ENCODE data around the gene C22orf31. TPM values are rescaled to one million over a fixed set of nuclear protein-coding genes. Genes with fewer than 3 reads are reported as not detected.
A peak's percentile ranks its signal among the peaks of the same experiment; 100 is the strongest.
"Not testable (repeated sequence)": the region's sequence is repeated elsewhere in the genome, so short reads cannot be mapped to it uniquely, and the experiment has no call there.

Gene C22orf31
- total RNA-seq, 1 experiment from 2014 or later: not detected

DNA sequence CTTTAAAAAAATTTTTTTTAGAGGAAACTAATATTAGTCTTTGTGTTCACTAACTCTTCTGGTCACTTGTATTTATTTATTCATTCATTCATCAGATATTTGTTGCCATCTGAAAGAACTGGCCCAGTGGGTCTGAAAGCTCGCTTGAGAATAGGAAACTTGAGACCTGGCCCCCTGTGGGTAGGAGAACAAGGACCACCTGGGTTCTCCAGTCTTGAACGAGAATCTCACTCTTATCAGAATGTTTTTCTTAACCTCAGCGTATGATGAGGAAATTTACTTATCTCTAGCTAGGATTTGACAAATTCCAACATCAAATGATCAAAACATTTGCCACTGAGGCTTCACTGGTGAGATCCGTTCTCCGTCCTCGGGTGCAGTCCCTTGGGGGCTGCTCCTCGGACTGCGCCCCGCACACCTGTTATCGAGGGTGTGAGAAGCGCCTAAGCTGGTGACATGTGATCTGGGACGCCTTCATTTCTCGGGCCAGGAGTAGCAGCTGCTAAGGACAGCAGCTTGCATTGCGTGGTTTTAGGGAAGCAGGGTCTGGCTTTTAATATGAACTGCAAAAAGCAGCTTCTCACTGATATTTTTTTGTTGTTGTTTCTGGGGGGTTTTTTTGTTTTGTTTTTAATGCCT is 6.3 kb downstream of the C22orf31 start:
- DNase-seq (ENCODE audit: low read depth): peak; percentile 74

DNA sequence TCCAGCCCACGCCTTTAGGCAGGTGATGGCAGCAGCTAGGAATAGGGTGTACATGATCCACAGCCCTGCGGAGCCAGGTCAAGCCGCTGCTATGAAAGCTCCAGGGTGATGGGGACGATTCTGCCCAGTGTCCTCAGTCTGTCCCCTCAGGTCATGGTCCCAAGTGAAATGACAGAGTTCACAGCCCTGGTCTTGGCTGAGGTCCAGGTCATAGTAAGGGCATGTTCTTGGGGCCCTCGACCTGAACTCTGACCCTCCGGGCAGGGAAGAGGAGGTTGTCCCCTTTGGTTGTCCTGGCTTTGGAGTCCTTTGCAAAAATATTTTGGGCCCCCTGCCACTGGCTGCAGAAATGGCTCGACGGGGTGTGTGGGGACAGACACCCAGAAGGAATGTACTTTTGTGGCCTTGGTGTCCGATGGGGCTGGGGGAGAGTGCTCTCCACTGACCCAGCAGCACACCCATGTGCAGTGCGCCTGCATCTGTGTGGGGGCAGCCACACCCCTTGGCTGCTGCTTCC is 7.3 kb downstream of the C22orf31 start:
- no peak for DNase-seq (ENCODE audit: low read depth)

DNA sequence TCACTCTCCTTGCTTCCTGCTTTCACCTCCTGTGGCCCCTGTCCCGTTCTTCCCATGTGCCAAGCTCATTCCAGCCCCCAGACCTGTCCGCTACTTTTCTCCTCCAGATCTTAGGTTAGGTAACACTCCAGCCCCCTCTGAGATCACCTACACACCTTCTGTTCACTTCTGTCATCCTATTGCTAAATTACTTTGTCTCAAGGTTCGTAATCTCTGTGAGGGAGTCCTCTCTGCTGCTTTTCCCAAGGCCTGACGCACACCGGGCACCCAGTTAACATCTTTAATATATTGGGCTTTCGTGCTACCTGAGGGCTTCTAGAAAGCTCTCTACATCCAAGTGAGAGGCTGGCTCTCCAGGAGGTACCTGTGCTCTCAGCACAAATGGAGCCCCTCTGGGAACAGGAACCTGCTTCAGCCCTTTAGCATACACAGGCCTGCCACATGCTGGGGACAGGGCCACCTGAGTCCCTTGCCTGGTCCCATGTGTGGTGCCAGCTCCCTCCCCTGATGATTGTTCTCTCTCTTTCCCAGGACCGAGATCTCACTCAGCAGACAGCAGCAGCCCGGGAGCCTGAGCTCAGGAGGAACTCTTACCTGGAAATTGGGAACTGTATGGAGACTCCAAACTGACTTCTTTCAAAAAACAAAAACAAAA is 8.5 kb downstream of the C22orf31 start:
- no peak for DNase-seq (ENCODE audit: low read depth)

DNA sequence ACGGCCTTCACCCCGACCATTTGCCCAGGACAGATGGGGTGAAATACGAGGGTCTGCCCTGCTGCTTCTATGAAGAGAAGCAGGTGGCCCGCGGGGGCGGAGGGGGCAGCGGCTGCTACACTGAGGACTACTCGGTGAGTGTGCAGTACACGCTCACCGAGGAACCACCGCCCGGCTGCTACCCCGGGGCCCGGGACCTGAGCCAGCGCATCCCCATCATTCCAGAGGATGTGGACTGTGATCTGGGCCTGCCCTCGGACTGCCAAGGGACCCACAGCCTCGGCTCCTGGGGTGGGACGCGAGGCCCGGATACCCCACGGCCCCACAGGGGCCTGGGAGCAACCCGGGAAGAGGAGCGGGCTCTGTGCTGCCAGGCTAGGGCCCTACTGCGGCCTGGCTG is 11.2 kb downstream of the C22orf31 start:
- no peak for DNase-seq (ENCODE audit: low read depth)

DNA sequence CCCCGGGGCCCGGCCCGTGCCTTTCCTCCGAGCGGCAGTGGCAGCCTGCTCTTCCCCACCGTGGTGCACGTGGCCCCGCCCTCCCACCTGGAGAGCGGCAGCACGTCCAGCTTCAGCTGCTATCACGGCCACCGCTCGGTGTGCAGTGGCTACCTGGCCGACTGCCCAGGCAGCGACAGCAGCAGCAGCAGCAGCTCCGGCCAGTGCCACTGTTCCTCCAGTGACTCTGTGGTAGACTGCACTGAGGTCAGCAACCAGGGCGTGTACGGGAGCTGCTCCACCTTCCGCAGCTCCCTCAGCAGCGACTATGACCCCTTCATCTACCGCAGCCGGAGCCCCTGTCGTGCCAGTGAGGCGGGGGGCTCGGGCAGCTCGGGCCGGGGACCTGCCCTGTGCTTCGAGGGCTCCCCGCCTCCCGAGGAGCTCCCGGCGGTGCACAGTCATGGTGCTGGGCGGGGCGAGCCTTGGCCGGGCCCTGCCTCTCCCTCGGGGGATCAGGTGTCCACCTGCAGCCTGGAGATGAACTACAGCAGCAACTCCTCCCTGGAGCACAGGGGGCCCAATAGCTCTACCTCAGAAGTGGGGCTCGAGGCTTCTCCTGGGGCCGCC is 11.9 kb downstream of the C22orf31 start:
- DNase-seq (ENCODE audit: low read depth): no peak

DNA sequence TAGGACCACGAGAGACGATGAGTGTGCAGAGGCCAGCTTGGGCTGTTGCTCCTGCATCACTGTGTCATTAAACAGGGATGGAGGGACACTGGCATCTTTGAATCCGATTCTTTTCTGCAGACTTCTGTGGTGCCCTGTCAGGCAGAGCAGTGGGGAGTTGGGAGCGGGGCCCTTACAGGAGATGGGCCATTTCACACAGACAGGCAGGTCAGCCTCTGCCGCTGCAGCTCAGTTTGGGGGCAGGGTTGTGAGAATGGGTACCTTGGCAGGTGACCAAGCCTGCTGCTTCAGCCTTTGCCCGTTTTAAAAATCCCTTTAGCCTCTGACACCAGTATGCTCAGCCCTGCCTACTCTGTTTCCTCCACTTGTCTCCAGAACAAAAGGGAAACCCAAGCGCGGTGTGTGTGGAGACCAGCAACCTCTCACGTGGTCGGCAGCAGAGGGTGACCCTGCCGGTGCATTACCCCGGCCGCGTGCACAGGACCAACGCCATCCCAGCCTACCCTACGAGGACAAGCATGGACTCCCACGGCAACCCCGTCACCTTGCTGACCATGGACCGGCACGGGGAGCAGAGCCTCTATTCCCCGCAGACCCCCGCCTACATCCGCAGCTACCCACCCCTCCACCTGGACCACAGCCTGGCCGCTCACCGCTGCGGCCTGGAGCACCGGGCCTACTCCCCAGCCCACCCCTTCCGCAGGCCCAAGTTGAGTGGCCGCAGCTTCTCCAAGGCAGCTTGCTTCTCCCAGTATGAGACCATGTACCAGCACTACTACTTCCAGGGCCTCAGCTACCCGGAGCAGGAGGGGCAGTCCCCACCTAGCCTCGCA is 12.6 kb downstream of the C22orf31 start:
- no peak for DNase-seq (ENCODE audit: low read depth)

DNA sequence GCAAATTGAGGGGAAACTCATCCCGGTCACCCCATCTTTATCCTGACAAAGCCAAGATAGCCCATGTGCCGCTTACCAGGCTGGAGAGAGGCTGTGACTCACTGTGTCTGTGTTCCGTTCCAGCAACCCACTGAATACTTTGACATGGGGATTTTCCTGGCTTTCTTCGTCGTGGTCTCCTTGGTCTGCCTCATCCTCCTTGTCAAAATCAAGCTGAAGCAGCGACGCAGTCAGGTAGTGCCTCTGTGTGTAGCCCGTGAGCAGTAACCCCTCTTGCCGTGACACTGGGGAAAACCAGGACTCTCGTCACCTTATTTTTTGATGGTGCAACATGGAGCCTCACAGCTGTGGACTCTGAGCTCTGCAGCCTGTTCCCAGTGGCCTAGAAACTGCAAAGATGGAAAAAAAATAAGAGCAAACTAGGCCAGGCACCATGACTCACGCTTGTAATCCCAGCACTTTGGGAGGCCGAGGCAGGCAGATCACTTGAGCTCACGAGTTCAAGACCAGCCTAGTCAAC is 16.9 kb downstream of the C22orf31 start:
- peak; percentile 84 for DNase-seq (ENCODE audit: low read depth)

DNA sequence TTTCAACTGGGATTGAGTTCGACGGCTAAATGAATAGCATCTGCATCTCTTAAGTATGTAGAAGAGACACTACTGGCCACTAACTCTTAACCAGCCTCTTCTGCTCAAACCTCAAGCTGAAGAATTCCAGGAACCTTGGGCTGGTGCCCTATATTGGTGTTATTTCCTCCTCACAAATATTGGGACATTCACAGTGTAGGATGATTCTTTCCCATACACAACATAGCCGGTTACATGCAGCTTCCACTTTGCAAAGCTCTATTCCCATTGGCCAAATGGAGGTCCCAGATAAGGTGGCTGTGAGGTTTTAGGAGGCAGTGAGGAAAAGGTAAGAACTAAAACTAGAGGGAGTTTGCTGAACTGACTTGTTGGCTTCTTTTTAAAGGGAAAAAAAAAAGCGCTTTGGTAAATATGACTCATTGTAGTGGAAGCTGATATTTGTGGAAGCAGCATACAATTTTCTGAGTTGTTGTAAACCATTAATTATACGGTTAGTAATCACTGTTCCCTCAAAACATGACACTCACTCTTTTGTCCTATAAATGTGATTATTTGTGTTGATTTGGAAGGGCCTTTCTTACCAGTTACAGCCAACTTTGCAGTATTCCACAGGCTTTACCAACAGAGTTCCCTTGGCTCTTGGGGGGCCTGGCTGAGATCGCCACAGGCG is 17.6 kb downstream of the C22orf31 start:
- DNase-seq (ENCODE audit: low read depth): peak; percentile 61

DNA sequence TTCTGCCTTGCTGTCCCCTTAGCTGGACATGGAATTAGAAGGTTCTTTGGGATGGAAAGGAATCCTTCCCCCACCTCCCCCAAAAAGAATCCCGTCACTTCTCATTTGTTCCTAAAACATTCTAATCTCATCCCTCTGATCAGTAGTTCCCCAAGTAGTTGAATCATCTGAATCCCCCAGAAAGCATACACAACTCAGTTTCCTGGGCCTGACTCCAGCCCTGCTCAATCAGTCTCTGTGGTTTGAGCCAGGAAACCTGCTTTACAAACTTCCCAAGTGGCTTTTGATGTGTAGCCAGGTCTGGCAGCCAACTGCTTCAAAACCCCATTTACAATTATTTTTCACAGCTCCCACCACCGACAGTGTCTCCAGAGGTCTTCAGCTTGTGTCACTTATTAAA is 20.2 kb downstream of the C22orf31 start:
- DNase-seq (ENCODE audit: low read depth): no peak

DNA sequence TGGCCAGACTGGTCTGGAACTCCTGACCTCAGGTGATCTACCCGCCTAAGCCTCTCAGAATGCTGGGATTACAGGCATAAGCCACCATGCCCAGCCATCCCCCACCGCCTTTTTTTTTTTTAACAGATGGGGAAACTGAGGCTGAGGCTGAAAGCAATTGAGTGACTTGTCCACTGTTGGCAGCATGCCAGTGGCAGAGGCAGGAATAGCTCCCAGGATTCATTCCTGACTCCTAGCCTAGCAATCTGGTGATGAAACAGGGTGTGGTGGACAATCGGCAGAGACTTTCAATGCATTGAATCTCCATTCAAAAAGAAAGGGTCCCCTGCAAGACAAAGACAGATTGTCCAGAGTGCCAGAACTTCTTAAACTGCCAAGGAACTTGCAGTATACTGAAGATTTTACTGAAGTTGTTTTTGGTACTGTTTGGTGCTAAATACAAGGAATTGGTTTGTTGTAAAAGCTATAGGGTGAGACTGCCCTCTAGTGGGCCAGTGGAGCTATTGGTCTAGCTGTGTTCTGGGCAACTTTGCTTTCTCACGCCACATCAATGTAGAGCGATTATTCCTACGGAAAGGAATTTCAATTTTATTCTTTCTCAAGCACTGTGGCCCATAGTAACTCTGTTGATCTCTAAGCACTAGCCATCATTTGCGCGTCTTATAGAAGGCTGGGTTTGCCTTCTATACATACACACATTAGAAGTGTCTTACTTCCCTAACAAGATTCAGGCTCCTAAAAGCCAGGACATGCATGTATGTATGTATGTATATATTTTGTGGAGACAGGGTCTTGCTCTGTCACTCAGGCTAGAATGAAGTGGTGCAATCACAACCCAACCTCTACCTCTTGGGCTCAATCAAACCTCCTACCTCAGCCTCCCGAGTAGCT is 21.0 kb downstream of the C22orf31 start:
- peak; percentile 80 for DNase-seq (ENCODE audit: low read depth)

DNA sequence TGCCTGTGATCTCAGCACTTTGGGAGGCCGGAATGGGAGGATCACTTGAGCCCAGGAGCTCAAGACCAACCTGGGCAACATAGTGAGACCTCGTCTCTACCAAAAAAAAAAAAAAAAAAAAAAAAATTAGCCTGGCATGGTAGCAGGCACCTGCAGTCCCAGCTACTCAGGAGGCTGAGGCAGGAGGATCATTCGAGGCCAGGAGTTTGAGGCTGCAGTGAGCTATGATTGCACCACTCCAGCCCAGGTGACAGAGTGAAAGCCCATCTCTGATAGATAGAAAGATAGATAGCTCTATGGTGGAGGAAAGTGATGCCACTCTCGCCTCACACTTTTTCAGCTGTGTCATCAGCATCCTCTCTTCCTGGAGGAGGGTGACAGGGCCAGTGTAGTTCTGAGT is 21.9 kb downstream of the C22orf31 start:
- not testable (repeated sequence) for DNase-seq (ENCODE audit: low read depth)

DNA sequence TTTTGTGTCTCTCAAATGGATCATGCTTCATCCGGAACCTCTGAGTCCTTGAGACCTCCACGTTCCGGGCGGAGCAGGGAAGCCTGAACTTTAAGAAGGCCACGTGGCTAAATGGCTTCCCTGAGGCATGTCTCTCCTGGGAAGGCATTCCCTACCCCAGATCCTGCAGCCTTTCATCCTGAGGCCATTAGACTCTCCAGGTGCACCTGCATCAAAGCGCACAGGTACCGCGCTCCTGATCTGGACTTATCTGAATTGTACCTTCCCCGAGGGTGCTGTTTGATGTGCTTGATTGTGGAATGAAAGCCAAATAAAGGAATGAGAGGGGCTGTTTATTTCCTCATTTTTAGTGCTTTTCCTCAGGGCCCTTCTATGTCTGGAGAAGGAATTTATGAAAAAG is 22.5 kb downstream of the C22orf31 start:
- DNase-seq (ENCODE audit: low read depth): no peak

DNA sequence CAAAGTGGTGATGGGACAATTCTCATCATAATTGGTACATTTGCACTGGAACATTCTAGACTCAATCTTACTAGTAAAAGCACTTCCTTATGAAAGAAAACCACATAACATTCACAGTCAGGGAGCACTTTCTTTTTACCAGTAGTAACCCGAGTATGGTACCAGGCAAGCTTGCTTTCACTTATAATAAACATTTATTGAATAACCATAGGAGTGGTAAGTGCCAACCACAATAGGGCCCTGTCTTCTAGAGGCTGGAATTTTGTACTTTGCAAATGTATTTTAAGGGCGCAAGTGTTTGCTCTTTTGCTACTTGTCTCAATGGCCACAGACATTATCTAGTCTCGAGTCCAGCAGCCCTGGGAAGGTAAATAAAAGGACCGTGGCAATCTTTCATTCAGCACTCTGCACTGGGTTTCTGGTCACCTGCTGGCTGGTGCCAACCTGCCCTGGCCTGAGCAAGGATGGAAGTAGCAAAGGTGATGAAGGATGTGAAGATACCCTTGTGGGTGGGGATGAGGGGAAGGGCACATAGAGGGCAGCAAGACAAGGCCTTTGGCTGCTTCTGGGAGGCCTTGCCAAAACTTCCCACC is 24.2 kb downstream of the C22orf31 start:
- DNase-seq (ENCODE audit: low read depth): no peak

DNA sequence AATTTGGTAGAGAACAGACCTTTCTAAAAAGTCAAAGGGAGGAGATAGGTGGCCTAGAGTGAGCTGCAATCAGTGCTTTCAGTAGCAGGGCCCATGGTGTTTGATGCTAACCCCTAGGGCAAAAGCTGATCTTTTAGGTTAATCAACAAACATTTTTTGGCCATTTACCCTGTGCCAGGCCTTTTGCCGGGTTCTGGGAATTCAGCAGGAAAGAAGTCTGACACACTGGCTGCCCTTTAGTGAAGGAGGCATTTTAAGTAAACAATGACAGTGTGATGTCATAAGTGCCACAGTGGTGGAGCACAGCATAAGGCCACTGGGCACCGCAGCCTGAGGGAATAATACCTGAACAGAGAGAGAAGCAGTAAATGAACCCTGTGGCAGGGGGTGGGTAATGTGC is 29.0 kb downstream of the C22orf31 start:
- DNase-seq (ENCODE audit: low read depth): peak; percentile 19

DNA sequence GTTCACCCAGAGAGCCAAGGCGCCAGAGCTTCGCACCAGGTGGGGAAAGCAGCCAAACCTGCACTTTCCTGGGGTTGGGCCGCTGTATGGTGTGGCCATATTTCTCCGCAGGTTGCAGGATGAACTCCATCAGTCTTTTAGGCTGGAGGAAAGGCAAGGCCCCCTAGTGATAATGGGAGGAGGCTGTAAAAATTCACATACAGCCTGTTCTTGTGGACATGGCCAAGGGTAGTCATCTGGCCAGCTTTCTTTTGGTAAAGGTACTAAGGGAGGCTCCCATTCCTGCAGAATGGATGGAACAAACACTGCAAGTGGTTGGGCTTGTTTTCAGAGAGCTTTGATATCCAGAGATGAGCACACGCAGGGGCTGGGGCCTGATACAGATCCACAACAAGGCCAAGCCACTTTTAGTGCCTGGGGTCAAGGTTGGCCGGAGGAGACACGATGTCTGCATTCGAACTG is 29.6 kb downstream of the C22orf31 start:
- DNase-seq (ENCODE audit: low read depth): peak; percentile 45

DNA sequence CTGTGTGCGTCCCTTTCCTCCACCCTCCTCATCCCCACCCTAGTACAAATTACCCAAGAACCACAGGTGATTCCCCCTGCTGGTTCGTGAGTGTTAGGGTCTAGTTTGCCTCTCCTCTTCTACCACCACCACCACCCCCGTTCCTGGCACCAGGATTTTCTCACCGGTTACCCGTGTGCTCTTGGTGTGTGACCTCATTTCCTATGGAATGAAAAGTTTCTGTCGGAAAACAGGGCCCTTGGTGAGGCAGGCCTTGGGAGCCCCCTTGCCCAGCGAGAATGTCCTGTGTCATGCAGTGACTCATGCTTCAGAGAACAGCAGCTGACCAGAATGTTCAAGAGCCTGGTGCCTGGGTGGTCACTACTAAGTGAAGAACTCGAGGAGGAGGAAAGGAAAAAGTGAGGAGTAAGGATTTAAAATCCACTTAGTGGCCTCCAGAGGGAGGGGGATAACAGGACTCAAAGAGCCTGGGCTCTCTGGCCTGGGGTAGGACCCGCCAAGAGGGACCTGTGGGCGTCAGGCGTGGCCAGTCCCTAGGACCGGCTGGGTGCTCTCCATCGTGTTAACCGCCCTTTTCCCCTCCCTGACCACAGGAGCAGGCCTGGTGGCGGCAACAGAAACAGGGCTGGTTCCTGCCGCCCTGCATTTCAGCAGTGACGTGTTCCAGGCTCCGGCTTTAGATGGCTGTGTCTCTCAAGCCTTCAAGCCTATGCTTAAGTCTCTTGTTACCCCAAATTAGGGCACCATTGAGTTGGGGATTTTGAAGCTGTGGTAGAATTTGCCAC is 30.2 kb downstream of the C22orf31 start:
- DNase-seq (ENCODE audit: low read depth): peak; percentile 99

DNA sequence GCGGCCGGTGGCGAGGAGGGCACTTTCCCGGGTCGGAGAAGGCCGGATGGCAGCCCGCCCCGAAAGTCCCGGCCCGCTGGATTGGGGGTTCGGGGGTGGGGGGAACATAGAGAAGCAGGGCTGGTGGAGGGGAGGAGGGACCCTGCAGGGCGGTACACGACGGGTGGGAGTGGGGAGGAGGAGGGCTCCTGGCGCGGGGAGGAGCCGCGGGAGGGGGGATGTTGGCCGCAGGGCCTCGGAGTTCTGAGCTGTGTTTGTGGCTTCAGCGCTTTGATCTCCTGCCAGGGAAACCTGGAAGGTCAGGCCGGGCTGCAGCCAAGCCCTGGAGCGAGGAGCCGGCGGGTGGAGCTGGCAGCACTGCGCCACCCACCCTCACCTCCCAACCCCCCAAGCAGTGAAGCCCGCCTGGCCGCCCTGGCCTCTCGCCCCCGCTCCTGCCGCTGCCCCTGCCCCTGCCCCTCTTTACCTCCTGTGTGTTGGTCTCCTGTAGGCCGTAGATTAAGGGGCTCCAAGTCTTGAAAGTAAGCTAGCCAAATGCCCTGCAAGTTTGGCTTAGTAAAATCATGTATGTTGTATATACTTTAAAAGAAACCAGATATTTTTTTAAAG is 30.9 kb downstream of the C22orf31 start:
- DNase-seq (ENCODE audit: low read depth): peak; percentile 84

DNA sequence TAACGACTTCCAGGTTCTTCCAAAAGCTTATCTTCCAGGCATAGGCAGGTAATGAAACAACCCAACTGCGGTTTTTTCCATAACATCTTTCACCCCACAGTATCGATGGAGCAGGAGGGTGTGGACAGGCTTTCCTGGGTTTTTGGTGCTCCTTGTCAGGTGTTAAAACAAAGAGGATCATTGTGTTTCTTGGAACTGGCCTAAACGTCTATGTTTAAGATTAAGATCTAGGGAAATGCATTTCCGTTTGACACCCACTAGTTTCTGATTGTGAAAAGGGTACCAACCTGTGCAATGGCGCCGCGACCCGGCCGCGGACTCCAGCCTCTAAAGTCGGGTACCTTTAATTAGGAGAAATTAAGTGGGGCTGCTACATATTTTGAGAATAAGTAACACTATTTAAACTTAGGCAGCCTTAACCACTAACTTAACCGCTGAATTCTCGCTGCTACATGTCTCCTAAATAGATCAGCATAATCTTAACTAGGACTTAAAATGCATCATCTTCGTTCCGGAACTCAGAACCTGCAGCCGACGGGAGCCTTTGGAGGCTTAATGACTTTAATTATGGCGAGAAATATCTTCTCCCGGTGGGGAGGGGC is 31.5 kb downstream of the C22orf31 start:
- DNase-seq (ENCODE audit: low read depth): peak; percentile 13

Measured in LHCN-M2 (cell line).